ENCODE measurements around the gene ABCD1.
"Not testable (repeated sequence)": the region's sequence is repeated elsewhere in the genome, so short reads cannot be mapped to it uniquely, and the experiment has no call there.

The ABCD1 gene

GRCh38 chrX:153709726-153710674, 14.7 kb upstream of the ABCD1 start:
- DNase-seq (ENCODE audit: low read depth), result no peak

- DNase-seq (ENCODE audit: low read depth), result no peak
Observed at GRCh38 chrX:153714256-153714655, 10.4 kb upstream of the ABCD1 start.

- DNase-seq (ENCODE audit: low read depth), result no peak
Observed at GRCh38 chrX:153717445-153717844, 7.2 kb upstream of the ABCD1 start.

- DNase-seq (ENCODE audit: low read depth), result no peak
Observed at GRCh38 chrX:153719238-153719637, 5.4 kb upstream of the ABCD1 start.

- DNase-seq (ENCODE audit: low read depth), result no peak
Observed at GRCh38 chrX:153719701-153720100, 5.0 kb upstream of the ABCD1 start.

- no peak for DNase-seq (ENCODE audit: low read depth)
Observed at GRCh38 chrX:153722704-153723350, 1.8 kb upstream of the ABCD1 start.

GRCh38 chrX:153723351-153724251, 1.1 kb upstream of the ABCD1 start:
- no peak for DNase-seq (ENCODE audit: low read depth)

GRCh38 chrX:153725039-153725831, 579 bp downstream of the ABCD1 start:
- no peak for DNase-seq (ENCODE audit: low read depth)

- DNase-seq (ENCODE audit: low read depth), result no peak
Observed at GRCh38 chrX:153725832-153726285, 1.2 kb downstream of the ABCD1 start.

GRCh38 chrX:153726286-153727122, 1.8 kb downstream of the ABCD1 start:
- DNase-seq (ENCODE audit: low read depth), result no peak

GRCh38 chrX:153727123-153727931, 2.7 kb downstream of the ABCD1 start:
- no peak for DNase-seq (ENCODE audit: low read depth)

GRCh38 chrX:153728095-153728494, 3.4 kb downstream of the ABCD1 start:
- no peak for DNase-seq (ENCODE audit: low read depth)

- DNase-seq (ENCODE audit: low read depth), result no peak
Observed at GRCh38 chrX:153728951-153729631, 4.4 kb downstream of the ABCD1 start.

- DNase-seq (ENCODE audit: low read depth), result not testable (repeated sequence)
Observed at GRCh38 chrX:153730115-153730514, 5.5 kb downstream of the ABCD1 start.

GRCh38 chrX:153731117-153731844, 6.6 kb downstream of the ABCD1 start:
- DNase-seq (ENCODE audit: low read depth), result no peak

- DNase-seq (ENCODE audit: low read depth), result no peak
Observed at GRCh38 chrX:153731845-153732215, 7.2 kb downstream of the ABCD1 start.

- DNase-seq (ENCODE audit: low read depth), result no peak
Observed at GRCh38 chrX:153732401-153732800, 7.7 kb downstream of the ABCD1 start.

- DNase-seq (ENCODE audit: low read depth), result no peak
Observed at GRCh38 chrX:153733651-153734240, 9.1 kb downstream of the ABCD1 start.

All from CMK (cell line).